ENCODE data around the gene CPPED1. TPM values are rescaled to one million over a fixed set of nuclear protein-coding genes. Genes with fewer than 3 reads are reported as not detected.

Gene CPPED1
- total RNA-seq, 1 experiment from 2014 or later: 61.5 TPM

- no peak for DNase-seq (ENCODE audit: low spot score)
- in situ Hi-C loops (cut with HindIII; ENCODE audit: low sequenced_read_pairs): no loop called here
Observed at GRCh38 chr16:12747827-12748226, 55.9 kb downstream of the CPPED1 start.

- no peak for DNase-seq (ENCODE audit: low spot score)
- in situ Hi-C loops (cut with HindIII; ENCODE audit: low sequenced_read_pairs): no loop called here
Observed at GRCh38 chr16:12747261-12747660, 56.4 kb downstream of the CPPED1 start.

DNA sequence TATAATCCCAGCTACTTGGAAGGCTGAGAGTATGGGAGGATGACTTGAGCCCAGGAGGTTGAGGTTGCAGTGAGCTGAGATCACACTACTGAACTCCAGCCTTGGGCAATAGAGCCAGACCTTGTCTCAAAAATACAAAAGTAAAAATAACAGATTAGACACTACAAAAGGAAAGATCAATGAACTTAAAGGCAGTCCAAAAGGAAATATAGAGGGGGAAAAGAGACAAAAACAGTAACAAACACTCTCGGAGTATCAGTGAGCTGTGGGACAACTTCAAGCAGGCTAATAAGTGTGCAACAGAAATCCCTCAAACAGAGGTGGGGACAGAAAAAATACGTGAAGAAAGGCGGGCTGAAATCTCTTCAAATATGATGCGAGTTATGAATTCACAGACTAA, 58.8 kb downstream of the CPPED1 start:
- in situ Hi-C loops (cut with HindIII; ENCODE audit: low sequenced_read_pairs): no loop called here
- no peak for DNase-seq (ENCODE audit: low spot score)

DNA sequence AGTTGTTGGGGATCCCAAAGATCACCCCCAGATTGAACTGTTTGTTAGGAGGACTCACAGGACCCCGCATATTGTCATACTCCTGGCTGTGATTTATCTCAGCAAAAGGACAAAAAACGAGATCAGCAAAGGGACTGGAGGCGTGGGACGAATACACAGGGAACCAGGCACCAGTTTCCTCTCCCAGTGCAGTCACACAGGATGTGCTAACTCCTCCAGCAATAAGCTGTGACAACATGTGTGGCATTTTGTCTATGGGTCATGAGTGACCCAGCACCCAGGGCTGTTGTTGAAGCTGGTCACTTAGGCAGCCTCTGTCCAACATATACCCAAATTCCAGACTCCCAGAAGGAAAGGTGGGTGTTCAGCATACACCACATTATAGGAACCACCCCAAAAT, 60.9 kb downstream of the CPPED1 start:
- no peak for DNase-seq (ENCODE audit: low spot score)
- in situ Hi-C loops (cut with HindIII; ENCODE audit: low sequenced_read_pairs): no loop called here

DNA sequence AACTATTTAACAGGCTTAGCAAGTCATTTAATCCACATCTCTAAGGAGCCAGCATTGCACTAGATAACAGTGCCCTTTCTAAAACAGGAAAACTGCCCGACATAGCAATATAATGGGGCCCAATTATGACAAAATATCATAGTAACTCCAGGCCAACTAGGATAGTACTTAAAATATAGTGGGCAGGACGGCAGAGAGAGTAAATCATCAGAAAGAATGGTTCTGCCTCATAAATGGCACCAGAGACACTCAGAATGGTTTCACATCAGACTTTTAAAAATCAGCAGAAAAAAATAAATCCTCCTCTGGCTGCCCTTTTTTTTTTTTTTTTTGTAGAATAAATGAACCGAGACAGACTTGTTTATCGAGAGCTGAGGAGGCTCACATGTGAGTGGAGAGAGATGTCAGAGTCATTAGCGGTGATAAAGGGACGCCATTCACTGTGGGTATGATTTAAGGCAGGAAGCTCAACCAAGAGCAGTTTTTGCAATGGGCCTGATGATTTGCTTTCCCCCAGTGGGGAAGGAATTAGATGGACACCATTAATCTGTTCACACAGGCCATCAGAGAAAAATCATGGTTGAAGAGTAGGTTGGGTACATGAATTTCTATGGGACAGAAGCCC, 62.6 kb downstream of the CPPED1 start:
- in situ Hi-C loops (cut with HindIII; ENCODE audit: low sequenced_read_pairs): no loop called here
- no peak for DNase-seq (ENCODE audit: low spot score)

- in situ Hi-C loops (cut with HindIII; ENCODE audit: low sequenced_read_pairs): no loop called here
- DNase-seq (ENCODE audit: low spot score): no peak
Observed at GRCh38 chr16:12739738-12740137, 63.9 kb downstream of the CPPED1 start.

GRCh38 chr16:12737563-12737962, 66.1 kb downstream of the CPPED1 start:
- no peak for DNase-seq (ENCODE audit: low spot score)
- in situ Hi-C loops (cut with HindIII; ENCODE audit: low sequenced_read_pairs): no loop called here

- in situ Hi-C loops (cut with HindIII; ENCODE audit: low sequenced_read_pairs): no loop called here
- DNase-seq (ENCODE audit: low spot score): no peak
Observed at GRCh38 chr16:12735805-12736204, 67.9 kb downstream of the CPPED1 start.

DNA sequence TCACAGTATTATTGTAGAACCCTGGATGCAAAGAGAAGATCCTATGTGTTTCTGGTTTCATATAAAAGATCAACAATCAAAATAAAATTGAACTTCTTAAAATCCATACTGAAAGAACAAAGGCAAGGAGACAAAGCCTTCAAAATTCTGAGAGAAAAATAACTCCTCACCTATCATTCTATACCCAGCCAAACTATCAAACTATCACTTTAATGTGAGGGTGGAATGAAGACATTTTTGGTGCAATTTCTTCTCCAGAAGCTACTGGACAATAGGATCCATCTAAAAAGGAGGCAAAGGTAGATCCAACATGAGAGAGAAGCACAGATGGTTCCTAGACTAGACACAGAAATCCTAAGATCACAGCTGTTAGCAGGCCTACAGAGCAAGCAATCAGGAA, 71.1 kb downstream of the CPPED1 start:
- in situ Hi-C loops (cut with HindIII; ENCODE audit: low sequenced_read_pairs): no loop called here
- no peak for DNase-seq (ENCODE audit: low spot score)

GRCh38 chr16:12729448-12729847, 74.2 kb downstream of the CPPED1 start:
- in situ Hi-C loops (cut with HindIII; ENCODE audit: low sequenced_read_pairs): no loop called here
- no peak for DNase-seq (ENCODE audit: low spot score)

- DNase-seq (ENCODE audit: low spot score): no peak
- in situ Hi-C loops (cut with HindIII; ENCODE audit: low sequenced_read_pairs): no loop called here
Observed at GRCh38 chr16:12728469-12728868, 75.2 kb downstream of the CPPED1 start.

DNA sequence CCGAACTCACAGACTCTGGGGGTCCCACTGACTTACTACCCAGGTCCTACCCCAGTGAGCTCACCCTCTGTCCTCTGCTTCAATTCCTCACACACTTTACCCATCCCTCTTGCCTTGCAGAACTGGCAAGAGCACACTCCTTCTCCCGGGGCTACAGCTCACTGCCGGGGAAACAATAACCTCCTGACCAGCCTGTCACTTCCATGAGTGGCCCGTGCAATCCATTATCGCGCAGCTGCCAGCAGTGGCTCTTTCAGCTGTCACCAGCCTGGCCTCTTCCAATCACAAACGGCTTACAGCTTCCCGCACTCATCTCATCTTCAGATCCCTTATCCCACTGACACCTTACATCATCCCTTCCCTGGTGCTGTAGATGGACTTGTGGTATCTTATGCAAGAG, 79.5 kb downstream of the CPPED1 start:
- in situ Hi-C loops (cut with HindIII; ENCODE audit: low sequenced_read_pairs): no loop called here
- no peak for DNase-seq (ENCODE audit: low spot score)

DNA sequence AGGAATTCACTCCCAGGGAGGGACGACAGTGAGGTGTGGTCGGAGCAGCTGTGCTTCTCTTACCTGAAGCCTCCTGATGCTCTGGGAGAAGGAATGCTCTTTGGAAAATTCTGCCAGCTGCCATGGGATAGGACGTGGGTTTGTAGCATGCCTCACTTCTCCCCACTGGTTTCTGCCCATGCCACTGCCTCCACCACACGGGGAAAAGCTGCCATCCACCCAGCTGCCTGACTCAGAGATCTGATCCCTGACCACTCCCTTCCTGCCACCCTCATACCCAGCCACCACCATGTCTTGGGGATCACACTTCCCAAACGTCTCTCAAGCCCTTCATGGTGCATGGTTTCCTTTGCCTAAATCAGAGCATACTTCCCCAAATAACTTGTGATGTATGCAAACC, 80.0 kb downstream of the CPPED1 start:
- in situ Hi-C loops (cut with HindIII; ENCODE audit: low sequenced_read_pairs): no loop called here

DNA sequence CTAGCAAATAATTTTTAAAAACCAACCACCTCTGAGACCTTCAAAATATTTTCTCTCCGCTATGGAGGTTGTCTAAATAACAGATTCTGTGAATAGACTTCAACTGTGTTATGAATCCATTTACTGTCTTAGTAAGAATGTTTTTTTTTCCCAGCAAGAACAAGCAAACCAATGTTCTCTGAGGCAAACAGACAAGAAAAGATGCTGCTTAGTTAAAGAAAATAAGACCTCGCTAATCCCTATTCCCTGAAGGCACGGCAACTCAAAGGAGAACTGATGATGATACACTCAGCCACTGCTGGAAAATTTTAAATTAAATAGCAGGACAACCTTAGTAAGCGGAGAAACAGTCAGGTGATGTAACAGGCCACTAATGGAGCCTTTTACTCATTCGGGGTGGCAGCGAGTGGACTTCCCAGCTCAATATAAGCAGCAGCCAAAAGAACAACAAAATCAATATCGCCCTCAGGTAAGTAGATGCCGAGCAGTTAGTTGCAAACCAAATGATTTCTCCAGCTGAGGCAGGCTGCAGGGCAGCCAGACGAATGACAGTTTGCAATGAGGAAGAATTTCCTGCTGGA, 81.8 kb downstream of the CPPED1 start:
- in situ Hi-C loops (cut with HindIII; ENCODE audit: low sequenced_read_pairs): no loop called here
- no peak for DNase-seq (ENCODE audit: low spot score)

More for the DNA sequence above, 80.0 kb downstream of the CPPED1 start:
- DNase-seq (ENCODE audit: low spot score): no peak

DNA sequence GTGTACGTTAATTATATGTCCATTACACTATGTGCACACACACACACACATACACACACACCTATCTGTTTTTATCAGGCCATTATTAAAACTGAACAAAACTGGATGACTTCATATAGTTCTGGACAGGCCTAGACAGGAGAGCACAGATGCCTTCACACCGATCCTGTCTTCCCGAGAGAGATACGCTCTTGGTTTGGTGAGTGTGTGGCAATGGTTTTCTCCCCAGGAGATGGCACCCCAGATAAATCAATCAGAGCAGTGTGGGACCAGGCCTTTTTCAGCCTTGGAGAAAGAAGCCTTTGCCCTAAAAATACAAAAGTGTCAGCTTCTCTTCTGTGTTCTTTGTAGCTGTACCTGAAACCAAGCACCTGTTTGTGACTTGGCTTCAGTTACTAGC, 83.7 kb downstream of the CPPED1 start:
- no peak for DNase-seq (ENCODE audit: low spot score)
- in situ Hi-C loops (cut with HindIII; ENCODE audit: low sequenced_read_pairs): no loop called here

DNA sequence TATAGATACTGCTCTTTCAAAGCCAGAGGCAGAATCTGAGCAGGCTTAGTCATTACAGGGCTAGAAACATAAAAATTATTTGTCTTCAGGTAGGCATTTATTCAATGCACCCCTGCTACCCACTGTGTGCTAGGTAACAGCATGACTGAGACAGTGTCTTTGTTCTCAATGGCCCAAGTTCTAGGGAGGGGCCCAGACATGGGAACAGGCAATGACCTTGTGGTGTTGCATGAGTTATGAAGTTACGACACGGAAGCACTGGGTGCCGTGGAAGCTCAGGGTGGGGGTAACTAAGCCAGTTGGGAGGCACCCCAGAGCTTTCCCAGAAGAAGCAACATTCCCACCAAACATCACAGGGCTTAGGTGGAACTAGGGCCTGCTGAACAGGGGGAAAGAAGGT, 87.0 kb downstream of the CPPED1 start:
- no peak for DNase-seq (ENCODE audit: low spot score)
- in situ Hi-C loops (cut with HindIII; ENCODE audit: low sequenced_read_pairs): no loop called here

DNA sequence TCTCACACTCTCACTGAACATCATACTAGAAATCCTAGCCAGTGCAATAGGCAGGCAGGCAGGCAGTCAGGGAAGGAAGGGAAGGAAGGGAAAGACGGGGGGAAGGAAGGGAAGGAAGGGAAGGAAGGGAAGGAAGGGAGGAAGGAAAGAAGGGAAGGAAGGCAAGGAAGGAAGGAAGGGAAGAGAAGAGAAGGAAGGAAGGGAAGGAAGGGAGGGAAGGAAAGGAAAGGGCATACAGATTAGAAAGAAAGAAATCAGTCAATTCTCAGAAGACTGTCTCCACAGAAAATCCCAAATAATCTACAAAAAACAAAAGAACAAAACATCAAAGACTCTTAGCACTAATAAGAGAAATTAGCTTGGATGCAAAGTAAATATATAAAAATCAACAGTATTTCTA, 93.9 kb downstream of the CPPED1 start:
- in situ Hi-C loops (cut with HindIII; ENCODE audit: low sequenced_read_pairs): no loop called here
- no peak for DNase-seq (ENCODE audit: low spot score)

DNA sequence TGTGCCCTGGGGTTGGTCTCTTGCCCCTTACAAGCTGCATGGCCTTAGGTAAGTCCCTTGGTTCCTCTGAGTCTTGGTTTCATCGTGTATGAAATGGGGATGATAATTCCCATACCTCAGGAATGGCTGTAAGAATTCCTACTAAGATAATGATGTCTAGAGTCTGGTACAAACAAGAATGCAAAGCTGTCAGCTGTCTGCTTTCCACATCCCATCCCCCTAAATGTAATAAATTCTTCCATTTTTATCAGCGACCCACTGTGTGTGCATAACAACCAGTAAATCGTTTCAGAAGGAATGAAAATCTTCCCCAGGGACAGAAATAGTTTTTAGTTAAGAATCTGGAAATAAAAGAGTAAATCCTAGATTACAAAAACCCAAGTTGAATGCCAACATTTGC, 95.4 kb downstream of the CPPED1 start:
- in situ Hi-C loops (cut with HindIII; ENCODE audit: low sequenced_read_pairs): no loop called here

DNA sequence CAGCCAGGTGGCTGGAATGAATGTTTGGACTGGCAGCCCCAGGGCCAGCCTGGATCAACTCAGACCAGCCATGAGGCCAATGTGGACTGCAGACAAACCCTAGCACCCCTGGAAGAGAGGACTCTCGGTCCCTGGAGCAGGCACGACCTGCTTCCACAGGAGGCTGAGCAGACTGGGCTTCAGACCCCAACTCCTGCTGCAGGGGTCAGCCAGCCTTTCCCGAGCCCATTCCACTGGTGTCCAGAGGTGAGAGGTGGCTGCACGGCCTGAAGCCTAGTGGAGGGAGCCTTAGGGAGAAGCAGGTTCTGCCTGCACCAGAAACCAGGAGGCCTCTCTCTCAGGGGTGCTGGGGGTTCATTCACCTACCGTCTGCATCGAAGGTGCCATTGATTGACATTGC, 97.1 kb downstream of the CPPED1 start:
- in situ Hi-C loops (cut with HindIII; ENCODE audit: low sequenced_read_pairs): no loop called here
- no peak for DNase-seq (ENCODE audit: low spot score)

More for the DNA sequence above, 95.4 kb downstream of the CPPED1 start:
- no peak for DNase-seq (ENCODE audit: low spot score)

- in situ Hi-C loops (cut with HindIII; ENCODE audit: low sequenced_read_pairs): no loop called here
- no peak for DNase-seq (ENCODE audit: low spot score)
Observed at GRCh38 chr16:12704492-12705111, 99.1 kb downstream of the CPPED1 start.

DNA sequence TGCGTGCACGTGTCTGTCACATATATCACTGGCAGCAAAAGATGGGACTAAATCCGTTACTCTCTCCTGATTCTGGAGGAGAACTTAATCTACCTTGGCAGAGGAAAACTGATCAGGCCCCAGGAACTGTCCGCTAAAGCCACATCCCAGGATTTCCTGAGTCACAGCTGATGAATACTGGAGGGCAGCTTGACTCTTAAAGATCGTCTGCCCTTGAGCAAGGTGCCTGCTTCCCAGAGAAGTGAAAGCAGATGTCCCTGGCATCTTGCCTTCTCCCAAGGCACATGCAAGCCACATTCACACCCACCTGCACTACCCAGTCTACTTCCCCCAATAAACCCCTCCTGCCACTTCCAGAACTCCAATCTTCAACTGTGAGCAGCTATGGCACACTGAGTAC, 99.8 kb downstream of the CPPED1 start:
- no peak for DNase-seq (ENCODE audit: low spot score)
- in situ Hi-C loops (cut with HindIII; ENCODE audit: low sequenced_read_pairs): no loop called here
